ENCODE data around the gene IFNAR1.

GRCh38 chr21:33357177-33357576 is 32.4 kb downstream of the IFNAR1 start:
- no peak for TF ChIP-seq CTCF (conservative IDR thresholded peaks at IDR 0.05; ENCODE audit: low read depth, low read length)
- no peak for TF ChIP-seq FOS (IDR thresholded peaks at IDR 0.05; ENCODE audit: low read depth, low read length)
- TF ChIP-seq RFX5 (IDR thresholded peaks at IDR 0.05; ENCODE audit: low read depth, low read length) = no peak
- TF ChIP-seq POLR2A (IDR thresholded peaks at IDR 0.05; ENCODE audit: low read depth, low read length) = no peak
- no peak for TF ChIP-seq RAD21 (IDR thresholded peaks at IDR 0.05; ENCODE audit: low read length)
- no peak for TF ChIP-seq BHLHE40 (IDR thresholded peaks at IDR 0.05; ENCODE audit: low read depth, low read length)

Data from IMR-90 (cell line).